Measurements from ENCODE around the gene IL18R1. TPM values are rescaled to one million over a fixed set of nuclear protein-coding genes. Genes with fewer than 3 reads are reported as not detected.
A peak's percentile ranks its signal among the peaks of the same experiment; 100 is the strongest.

The IL18R1 gene
- polyA plus RNA-seq, 1 donor: 0.50 TPM

- peak; percentile 11 for DNase-seq
Observed at GRCh38 chr2:102436323-102436722, 80.7 kb downstream of the IL18R1 start.

- no peak for DNase-seq
Observed at GRCh38 chr2:102437122-102437521, 81.5 kb downstream of the IL18R1 start.

- DNase-seq: no peak
Observed at GRCh38 chr2:102438111-102438510, 82.5 kb downstream of the IL18R1 start.

- DNase-seq: no peak
Observed at GRCh38 chr2:102438578-102438977, 83.0 kb downstream of the IL18R1 start.

GRCh38 chr2:102439065-102439695, 83.6 kb downstream of the IL18R1 start:
- DNase-seq: no peak

GRCh38 chr2:102442967-102443828, 87.6 kb downstream of the IL18R1 start:
- peak; percentile 11 for DNase-seq

- DNase-seq: no peak
Observed at GRCh38 chr2:102444233-102444632, 88.6 kb downstream of the IL18R1 start.

- no peak for DNase-seq
Observed at GRCh38 chr2:102446936-102447335, 91.3 kb downstream of the IL18R1 start.

Other genes starting within 250 kb of the IL18R1 start
- gene IL1R1, start 213.1 kb upstream of the IL18R1 start, polyA plus RNA-seq (ENCODE audit: insufficient read length): 9.3 TPM
- 0.34 TPM for gene IL1RL2, start 168.8 kb upstream of the IL18R1 start, polyA plus RNA-seq (ENCODE audit: insufficient read length)
- gene IL1RL1, start 44.2 kb upstream of the IL18R1 start, polyA plus RNA-seq (ENCODE audit: insufficient read length): 0.41 TPM
- gene IL18RAP, start 67.4 kb downstream of the IL18R1 start, polyA plus RNA-seq (ENCODE audit: insufficient read length): 0.14 TPM
- not detected for gene SLC9A4, start 117.4 kb downstream of the IL18R1 start, polyA plus RNA-seq (ENCODE audit: insufficient read length)

All from hindlimb muscle (tissue), 1 donor.